GM23338 (cell line): ENCODE data around the gene DBT.

Source experiments
- CREB1 ChIP-seq: fragments of 250-450 bp; sonication (Bioruptor Pico); IDR thresholded peaks from 2 replicates; pipeline ENCODE4 v1.5.0; 2020; ENCODE audit warnings: low read depth, mild to moderate bottlenecking, moderate library complexity
- CTCF ChIP-seq, 2 experiments: fragments of 200-600 bp in 1 of 2; sonication (generic) in 1 of 2; conservative IDR thresholded peaks; 2 replicates each; pipeline versions ENCODE4 v1.5.1 to v1.6.1; 2016 to 2017; ENCODE audit warnings: antibody characterized with exemption in 2 of 2, low read depth in 2 of 2, mild to moderate bottlenecking in 2 of 2, moderate library complexity in 1 of 2
- ETS1 ChIP-seq: IDR thresholded peaks from 2 replicates; pipeline ENCODE4 v1.6.1; 2016; ENCODE audit warnings: antibody characterized with exemption
- EZH2 ChIP-seq: fragments of 200-600 bp; sonication (generic); IDR thresholded peaks from one replicate; pipeline ENCODE4 v1.8.0; 2017; ENCODE audit warnings: antibody characterized with exemption, mild to moderate bottlenecking, low read depth; ENCODE audit not compliant: unreplicated experiment
- EZH2phosphoT487 ChIP-seq: fragments of 200-600 bp; sonication (generic); IDR thresholded peaks from one replicate; pipeline ENCODE4 v1.8.1; 2018; ENCODE audit warnings: antibody characterized with exemption; ENCODE audit not compliant: unreplicated experiment
- JUNB ChIP-seq: IDR thresholded peaks from one replicate; pipeline ENCODE4 v1.6.1; 2016; ENCODE audit warnings: antibody characterized with exemption; ENCODE audit not compliant: unreplicated experiment
- NANOG ChIP-seq: IDR thresholded peaks from 2 replicates; pipeline ENCODE4 v1.6.1; 2016; ENCODE audit warnings: antibody characterized with exemption, borderline replicate concordance
- POLR2AphosphoS5 ChIP-seq: IDR thresholded peaks from 2 replicates; pipeline ENCODE4 v1.6.1; 2016; ENCODE audit warnings: antibody characterized with exemption, low read depth
- REST ChIP-seq: IDR thresholded peaks from one replicate; pipeline ENCODE4 v1.6.1; 2018; ENCODE audit warnings: antibody characterized with exemption; ENCODE audit not compliant: unreplicated experiment
- STAT1 ChIP-seq: IDR thresholded peaks from one replicate; pipeline ENCODE4 v1.6.1; 2016; ENCODE audit warnings: antibody characterized with exemption; ENCODE audit not compliant: unreplicated experiment
- ZNF114 ChIP-seq: fragments of 250-450 bp; sonication (Bioruptor Pico); IDR thresholded peaks from 2 replicates; pipeline ENCODE4 v1.5.0; 2020; ENCODE audit warnings: mild to moderate bottlenecking, moderate library complexity
- ZNF462 ChIP-seq: fragments of 250-450 bp; sonication (Bioruptor Pico); IDR thresholded peaks from 2 replicates; pipeline ENCODE4 v1.5.0; 2020; ENCODE audit warnings: mild to moderate bottlenecking, moderate library complexity

GRCh38 chr1:100184536-100184935 lies 65.1 kb downstream of the DBT start:
- no peak for TF ChIP-seq CTCF (conservative IDR thresholded peaks at IDR 0.05; ENCODE audit: low read depth in 2 of 2)
- TF ChIP-seq POLR2AphosphoS5 = no peak
- TF ChIP-seq STAT1 = no peak
- TF ChIP-seq REST = no peak
- TF ChIP-seq JUNB = no peak
- no peak for TF ChIP-seq EZH2phosphoT487
- no peak for TF ChIP-seq ETS1
- TF ChIP-seq CREB1 (CRISPR knock-in tag) = no peak
- no peak for TF ChIP-seq EZH2
- TF ChIP-seq NANOG = no peak
- no peak for TF ChIP-seq ZNF114 (CRISPR knock-in tag)
- no peak for TF ChIP-seq ZNF462 (CRISPR knock-in tag)
